SK-N-SH (cell line): Measurements from ENCODE around the gene KCNN3.
"Not testable (repeated sequence)": the region's sequence is repeated elsewhere in the genome, so short reads cannot be mapped to it uniquely, and the experiment has no call there.

Source experiments
- CHD2 ChIP-seq: fragments of 150-350 bp; IDR thresholded peaks from 2 replicates; pipeline ENCODE4 v1.6.1; 2018; ENCODE audit warnings: low read length; ENCODE audit not compliant: partially characterized antibody
- GATA2 ChIP-seq: sonication (generic); formaldehyde crosslinking; IDR thresholded peaks from 2 replicates; pipeline ENCODE4 v1.5.0; 2020; ENCODE audit warnings: mild to moderate bottlenecking, missing genetic modification reagents
- JUND ChIP-seq: IDR thresholded peaks from 2 replicates; pipeline ENCODE4 v1.4.0; 2012
- RXRA ChIP-seq: IDR thresholded peaks from 2 replicates; pipeline ENCODE4 v1.4.0; 2012; ENCODE audit warnings: low read depth, mild to moderate bottlenecking, borderline replicate concordance
- TEAD4 ChIP-seq: IDR thresholded peaks from 2 replicates; pipeline ENCODE4 v1.4.0; 2012; ENCODE audit warnings: mild to moderate bottlenecking, borderline replicate concordance; ENCODE audit not compliant: insufficient read depth
- YY1 ChIP-seq: IDR thresholded peaks from 2 replicates; pipeline ENCODE4 v1.4.0; 2012; ENCODE audit warnings: low read depth, mild to moderate bottlenecking
- ZBTB33 ChIP-seq: IDR thresholded peaks from 2 replicates; pipeline ENCODE4 v1.4.0; 2012; ENCODE audit warnings: low read depth, borderline replicate concordance
- TF ChIP-seq, protein P1 (sequence below): fragments of 200-600 bp; sonication (generic); IDR thresholded peaks from 2 replicates; pipeline ENCODE4 v1.6.1; 2017; ENCODE audit warnings: antibody characterized with exemption, mild to moderate bottlenecking, moderate library complexity
- TF ChIP-seq, protein P2 (sequence below): IDR thresholded peaks from 2 replicates; pipeline ENCODE4 v1.4.0; 2012; ENCODE audit warnings: low read depth

- TF ChIP-seq, protein P1, sequence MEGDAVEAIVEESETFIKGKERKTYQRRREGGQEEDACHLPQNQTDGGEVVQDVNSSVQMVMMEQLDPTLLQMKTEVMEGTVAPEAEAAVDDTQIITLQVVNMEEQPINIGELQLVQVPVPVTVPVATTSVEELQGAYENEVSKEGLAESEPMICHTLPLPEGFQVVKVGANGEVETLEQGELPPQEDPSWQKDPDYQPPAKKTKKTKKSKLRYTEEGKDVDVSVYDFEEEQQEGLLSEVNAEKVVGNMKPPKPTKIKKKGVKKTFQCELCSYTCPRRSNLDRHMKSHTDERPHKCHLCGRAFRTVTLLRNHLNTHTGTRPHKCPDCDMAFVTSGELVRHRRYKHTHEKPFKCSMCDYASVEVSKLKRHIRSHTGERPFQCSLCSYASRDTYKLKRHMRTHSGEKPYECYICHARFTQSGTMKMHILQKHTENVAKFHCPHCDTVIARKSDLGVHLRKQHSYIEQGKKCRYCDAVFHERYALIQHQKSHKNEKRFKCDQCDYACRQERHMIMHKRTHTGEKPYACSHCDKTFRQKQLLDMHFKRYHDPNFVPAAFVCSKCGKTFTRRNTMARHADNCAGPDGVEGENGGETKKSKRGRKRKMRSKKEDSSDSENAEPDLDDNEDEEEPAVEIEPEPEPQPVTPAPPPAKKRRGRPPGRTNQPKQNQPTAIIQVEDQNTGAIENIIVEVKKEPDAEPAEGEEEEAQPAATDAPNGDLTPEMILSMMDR, result not testable (repeated sequence)
- TF ChIP-seq, protein P2, sequence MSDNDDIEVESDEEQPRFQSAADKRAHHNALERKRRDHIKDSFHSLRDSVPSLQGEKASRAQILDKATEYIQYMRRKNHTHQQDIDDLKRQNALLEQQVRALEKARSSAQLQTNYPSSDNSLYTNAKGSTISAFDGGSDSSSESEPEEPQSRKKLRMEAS, result not testable (repeated sequence)
- TF ChIP-seq GATA2 (CRISPR knock-in tag); CHD2; YY1; JUND; TEAD4; RXRA; ZBTB33: not testable (repeated sequence)
Observed at GRCh38 chr1:154908129-154908528, 38.0 kb upstream of the KCNN3 start.
